ENCODE results near the gene C6orf120.

DNA sequence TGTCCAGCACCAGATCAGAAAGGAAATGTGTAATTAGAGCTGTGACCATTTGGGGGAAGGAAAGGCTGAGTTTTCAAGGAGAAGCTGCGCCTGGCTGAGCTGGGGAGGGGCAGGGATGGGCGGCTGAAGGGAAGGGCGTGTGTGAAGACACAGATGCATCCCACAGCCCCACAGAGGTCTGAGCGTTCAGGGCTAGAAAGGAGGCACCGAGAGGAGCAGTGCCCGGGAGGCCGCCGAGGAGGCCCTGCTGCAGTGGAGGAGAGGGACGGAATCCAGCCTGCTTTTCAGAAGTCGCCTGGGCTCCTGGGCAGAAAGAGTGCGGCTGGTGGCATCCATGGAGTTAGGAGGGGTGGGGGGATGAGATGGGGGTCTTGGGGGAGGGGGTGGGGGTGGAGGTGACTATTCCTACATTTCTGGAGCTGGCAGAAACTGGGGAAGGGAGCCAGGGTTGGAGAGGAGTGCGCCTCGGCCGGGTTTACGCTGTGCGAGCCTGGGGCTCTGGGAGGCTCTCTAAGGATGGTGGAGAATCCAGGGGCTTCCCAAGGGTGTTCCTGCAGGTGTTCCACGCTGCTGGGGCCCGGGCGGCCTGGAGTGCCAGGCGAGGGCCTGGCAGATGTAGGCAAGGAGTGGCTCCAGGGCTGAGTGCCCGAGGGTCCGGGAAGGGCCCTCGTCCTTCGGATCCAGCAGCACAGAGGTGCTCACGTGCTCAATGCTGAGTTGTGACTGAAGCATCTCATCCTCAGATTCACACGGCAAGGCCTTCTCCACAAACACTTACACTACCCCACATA is 41.9 kb upstream of the C6orf120 start:
- TF ChIP-seq POLR2A (IDR thresholded peaks at IDR 0.05), result no peak
- no peak for TF ChIP-seq CTCF (IDR thresholded peaks at IDR 0.05)
